BJ (cell line): ENCODE data around the gene UNC80. TPM values are rescaled to one million over a fixed set of nuclear protein-coding genes. Genes with fewer than 3 reads are reported as not detected.

Experiments used
- CTCF ChIA-PET: fragments of 350-600 bp; formaldehyde crosslinking; extraction: SDS; loops from one replicate; lab custom pipeline; 2021; ENCODE audit warnings: antibody characterized with exemption, inconsistent platforms; lab: Yijun Ruan, JAX
- POLR2A ChIA-PET: fragments of 300-600 bp; sonication (Branson Sonifier 250); formaldehyde crosslinking; extraction: SDS; loops from one replicate; lab custom pipeline; 2021; ENCODE audit warnings: antibody characterized with exemption; lab: Charles Lee
- DNase-seq: peaks from one replicate; pipeline ENCODE4 v3.0.0-alpha.2; 2011; ENCODE audit warnings: low read depth
- H3K27me3 ChIP-seq: 2 replicates; pipeline ENCODE4 v1.6.0; 2011; ENCODE audit warnings: low read length; ENCODE audit not compliant: control insufficient read depth, insufficient read depth
- H3K36me3 ChIP-seq: 2 replicates; pipeline ENCODE4 v1.5.1; 2011; ENCODE audit warnings: low read length; ENCODE audit not compliant: control insufficient read depth, insufficient read depth
- H3K4me3 ChIP-seq: 2 replicates; pipeline ENCODE4 v1.5.1; 2011; ENCODE audit warnings: low read depth, mild to moderate bottlenecking, control low read depth, low read length
- polyA plus RNA-seq: library from polyadenylated mRNA; depleted of rRNA; stranded (reverse); fragments of >200 nt; gene quantifications from 2 replicates; pipeline ENCODE4 v1.2.3, GENCODE V29; 2011
- TF ChIP-seq, protein P1 (sequence below): IDR thresholded peaks from 2 replicates; pipeline ENCODE4 v1.5.1; 2011; ENCODE audit warnings: low read depth, mild to moderate bottlenecking, control low read depth, inconsistent platforms, low read length, moderate library complexity; ENCODE audit not compliant: insufficient read depth

UNC80 gene
- polyA plus RNA-seq, 1 experiment = not detected

DNA sequence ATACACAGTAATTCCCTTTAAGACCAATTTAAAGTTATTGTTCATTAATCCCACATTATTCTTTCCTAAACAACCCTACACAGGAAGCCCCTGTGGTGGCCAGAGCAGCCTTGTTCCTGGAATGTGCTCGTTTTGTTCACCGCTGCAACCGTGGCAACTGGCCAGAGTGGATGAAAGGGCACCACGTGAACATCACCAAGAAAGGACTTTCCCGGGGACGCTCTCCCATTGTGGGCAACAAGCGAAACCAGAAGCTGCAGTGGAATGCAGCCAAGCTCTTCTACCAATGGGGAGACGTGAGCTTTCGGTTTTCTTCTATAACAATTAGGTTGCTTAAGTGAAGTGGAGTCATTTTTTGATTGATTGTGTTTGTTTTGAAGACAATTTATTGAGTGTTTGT lies 101.0 kb downstream of the UNC80 start:
- DNase-seq = no peak
- CTCF ChIA-PET = no interaction called here
- POLR2A ChIA-PET = no interaction called here
- H3K36me3 ChIP-seq = no peaks in the 10 kb centered on the region
- no peaks in the 10 kb centered on the region for H3K27me3 ChIP-seq
- no peak overlapping the region for H3K4me3 ChIP-seq
- TF ChIP-seq, protein P1, sequence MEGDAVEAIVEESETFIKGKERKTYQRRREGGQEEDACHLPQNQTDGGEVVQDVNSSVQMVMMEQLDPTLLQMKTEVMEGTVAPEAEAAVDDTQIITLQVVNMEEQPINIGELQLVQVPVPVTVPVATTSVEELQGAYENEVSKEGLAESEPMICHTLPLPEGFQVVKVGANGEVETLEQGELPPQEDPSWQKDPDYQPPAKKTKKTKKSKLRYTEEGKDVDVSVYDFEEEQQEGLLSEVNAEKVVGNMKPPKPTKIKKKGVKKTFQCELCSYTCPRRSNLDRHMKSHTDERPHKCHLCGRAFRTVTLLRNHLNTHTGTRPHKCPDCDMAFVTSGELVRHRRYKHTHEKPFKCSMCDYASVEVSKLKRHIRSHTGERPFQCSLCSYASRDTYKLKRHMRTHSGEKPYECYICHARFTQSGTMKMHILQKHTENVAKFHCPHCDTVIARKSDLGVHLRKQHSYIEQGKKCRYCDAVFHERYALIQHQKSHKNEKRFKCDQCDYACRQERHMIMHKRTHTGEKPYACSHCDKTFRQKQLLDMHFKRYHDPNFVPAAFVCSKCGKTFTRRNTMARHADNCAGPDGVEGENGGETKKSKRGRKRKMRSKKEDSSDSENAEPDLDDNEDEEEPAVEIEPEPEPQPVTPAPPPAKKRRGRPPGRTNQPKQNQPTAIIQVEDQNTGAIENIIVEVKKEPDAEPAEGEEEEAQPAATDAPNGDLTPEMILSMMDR = no peak

DNA sequence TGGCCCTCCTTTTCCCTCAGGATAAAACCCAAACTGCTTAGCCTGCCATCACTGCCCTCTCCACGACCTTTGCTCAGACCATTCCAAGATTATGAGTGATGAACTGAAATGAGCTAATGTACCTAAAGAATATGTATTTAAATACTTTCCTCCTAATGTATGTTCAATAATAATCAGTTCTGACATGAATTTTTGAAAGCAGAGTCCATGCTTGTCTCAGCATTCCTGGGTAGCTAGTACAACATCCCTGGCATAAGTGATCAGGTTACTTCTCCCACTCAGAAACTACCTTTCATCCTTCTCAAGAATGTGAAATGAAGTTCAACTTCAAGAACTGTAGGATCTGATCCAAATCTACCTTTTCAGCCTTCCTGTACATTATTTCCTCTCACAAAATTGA lies 103.6 kb downstream of the UNC80 start:
- ChIA-PET CTCF (no interaction called here), POLR2A (no interaction called here)
- H3K36me3 ChIP-seq = no peaks in the 10 kb centered on the region
- no peak for DNase-seq
- H3K4me3 ChIP-seq = no peak overlapping the region
- TF ChIP-seq, protein P1 = no peak
- H3K27me3 ChIP-seq = no peaks in the 10 kb centered on the region

DNA sequence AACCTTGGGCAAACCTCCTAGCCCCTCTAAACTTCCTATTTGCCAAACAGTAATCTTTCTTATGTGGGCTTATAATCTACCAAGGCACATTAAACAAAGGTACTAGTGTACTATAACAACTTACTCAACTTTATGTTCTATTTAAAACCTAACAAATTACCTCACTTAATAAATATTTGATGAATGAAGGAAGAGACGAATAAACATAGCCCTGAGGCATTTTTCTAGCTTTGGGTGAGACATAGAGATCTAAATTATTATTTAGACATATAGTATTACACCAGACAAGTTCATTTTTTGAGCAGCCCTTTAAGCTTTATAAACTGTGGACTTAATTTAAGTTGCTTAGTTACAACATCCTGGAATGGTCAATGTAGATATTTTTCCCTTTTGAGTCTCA lies 104.6 kb downstream of the UNC80 start:
- DNase-seq = no peak
- Histone ChIP-seq H3K36me3 (no peaks in the 10 kb centered on the region), H3K4me3 (no peak overlapping the region), H3K27me3 (no peaks in the 10 kb centered on the region)
- ChIA-PET CTCF (no interaction called here), POLR2A (no interaction called here)
- TF ChIP-seq, protein P1 = no peak

DNA sequence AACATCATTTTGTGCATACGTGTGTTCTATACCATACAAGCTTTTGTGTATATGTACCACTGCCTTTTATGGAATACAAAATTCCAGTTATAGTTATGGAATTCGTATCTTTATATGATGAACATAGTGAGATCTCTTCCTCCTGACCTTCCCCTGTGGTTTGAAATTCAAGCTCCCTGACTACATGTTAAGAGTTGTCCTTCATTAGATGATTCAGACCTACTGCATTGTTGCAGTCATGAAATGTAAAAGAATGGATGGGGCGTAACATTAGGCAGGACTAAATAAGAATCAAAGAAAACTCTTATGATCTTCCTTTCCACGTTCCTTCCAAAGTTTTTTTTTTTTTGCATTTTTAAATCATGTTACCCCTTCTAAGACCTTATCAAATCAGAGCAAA lies 107.1 kb downstream of the UNC80 start:
- TF ChIP-seq, protein P1 = no peak
- CTCF ChIA-PET = no interaction called here
- POLR2A ChIA-PET = no interaction called here
- H3K36me3 ChIP-seq = no peaks in the 10 kb centered on the region
- DNase-seq = no peak
- no peaks in the 10 kb centered on the region for H3K27me3 ChIP-seq
- H3K4me3 ChIP-seq = no peak overlapping the region

DNA sequence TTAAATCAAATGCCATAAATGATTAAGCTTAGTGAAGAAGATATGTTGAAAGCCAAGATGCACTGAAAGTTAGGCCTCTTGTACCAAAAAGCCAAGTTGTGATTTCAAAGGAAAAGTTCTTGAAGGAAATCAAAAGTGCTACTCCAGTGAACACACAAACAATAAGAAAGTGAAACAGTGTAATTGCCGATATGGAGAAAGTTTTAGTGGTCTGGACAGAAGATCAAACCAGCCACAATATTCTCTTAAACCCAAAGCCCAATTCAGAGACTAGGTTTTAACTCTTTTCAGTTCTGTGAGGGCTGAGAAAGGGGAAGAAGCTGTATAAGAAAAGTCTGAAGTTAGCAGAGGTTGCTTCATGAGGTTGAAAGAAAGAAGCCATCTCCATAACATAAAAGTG lies 129.0 kb downstream of the UNC80 start:
- ChIA-PET CTCF (no interaction called here), POLR2A (no interaction called here)
- no peaks in the 10 kb centered on the region for H3K27me3 ChIP-seq

More for the DNA sequence above, 129.0 kb downstream of the UNC80 start:
- no peak for DNase-seq
- TF ChIP-seq, protein P1 = no peak
- Histone ChIP-seq H3K4me3 (no peak overlapping the region), H3K36me3 (no peaks in the 10 kb centered on the region)
